ENCODE data around the gene CHIT1. TPM values are rescaled to one million over a fixed set of nuclear protein-coding genes. Genes with fewer than 3 reads are reported as not detected.

Gene CHIT1
- total RNA-seq, 2 donors from 2014 or later = 0.30 TPM; not detected in 1

DNA sequence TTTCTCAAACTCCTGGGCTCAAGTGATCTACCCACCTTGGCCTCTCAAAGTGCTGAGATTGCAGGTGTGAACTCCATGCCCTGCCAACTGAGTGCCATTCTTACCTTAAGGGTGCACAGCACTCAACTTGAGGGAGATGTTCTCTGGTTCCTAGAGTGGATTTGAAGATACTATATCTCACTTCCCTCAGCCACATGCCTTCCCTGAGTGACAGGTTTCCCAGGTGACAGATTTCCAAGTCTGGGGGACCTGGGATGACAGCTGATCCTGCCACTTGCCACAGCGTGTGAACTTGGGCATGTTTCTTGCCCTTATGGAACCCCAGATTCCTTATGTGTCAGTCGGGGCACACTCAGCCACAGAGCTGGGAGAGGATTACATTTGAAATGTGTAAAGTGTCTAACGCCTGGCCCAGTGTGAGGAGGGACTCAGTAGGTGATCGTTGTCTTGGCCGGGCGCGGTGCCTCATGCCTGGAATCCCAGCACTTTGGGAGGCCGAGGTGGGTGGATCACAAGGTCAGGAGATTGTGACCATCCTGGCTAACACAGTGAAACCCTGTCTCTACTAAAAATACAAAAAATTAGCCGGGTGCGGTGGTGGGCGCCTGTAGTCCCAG, 46.3 kb upstream of the CHIT1 start:
- no peak for DNase-seq
- Histone ChIP-seq H3K4me3 (no peak overlapping the region), H3K36me3 (no peaks in the 10 kb centered on the region), H3K9ac (ENCODE audit: low read depth in 2 of 2, low read length in 2 of 2) (no peak overlapping the region), H3K4me1 (peaks cover 3% of the 10 kb centered on the region), H3K27me3 (no peaks in the 10 kb centered on the region), H3K27ac (no peak overlapping the region), H3K9me3 (no peaks in the 10 kb centered on the region)
- intact Hi-C loops (cut with DNase I) = loop anchor here (2.0 kb wide), 1 partner anchor 167 kb away; no protein-coding TSS in a partner anchor
- TF ChIP-seq, protein P1, sequence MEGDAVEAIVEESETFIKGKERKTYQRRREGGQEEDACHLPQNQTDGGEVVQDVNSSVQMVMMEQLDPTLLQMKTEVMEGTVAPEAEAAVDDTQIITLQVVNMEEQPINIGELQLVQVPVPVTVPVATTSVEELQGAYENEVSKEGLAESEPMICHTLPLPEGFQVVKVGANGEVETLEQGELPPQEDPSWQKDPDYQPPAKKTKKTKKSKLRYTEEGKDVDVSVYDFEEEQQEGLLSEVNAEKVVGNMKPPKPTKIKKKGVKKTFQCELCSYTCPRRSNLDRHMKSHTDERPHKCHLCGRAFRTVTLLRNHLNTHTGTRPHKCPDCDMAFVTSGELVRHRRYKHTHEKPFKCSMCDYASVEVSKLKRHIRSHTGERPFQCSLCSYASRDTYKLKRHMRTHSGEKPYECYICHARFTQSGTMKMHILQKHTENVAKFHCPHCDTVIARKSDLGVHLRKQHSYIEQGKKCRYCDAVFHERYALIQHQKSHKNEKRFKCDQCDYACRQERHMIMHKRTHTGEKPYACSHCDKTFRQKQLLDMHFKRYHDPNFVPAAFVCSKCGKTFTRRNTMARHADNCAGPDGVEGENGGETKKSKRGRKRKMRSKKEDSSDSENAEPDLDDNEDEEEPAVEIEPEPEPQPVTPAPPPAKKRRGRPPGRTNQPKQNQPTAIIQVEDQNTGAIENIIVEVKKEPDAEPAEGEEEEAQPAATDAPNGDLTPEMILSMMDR (IDR thresholded peaks at IDR 0.05) = no peak

- intact Hi-C loops (cut with DNase I) = loop anchor here (2.0 to 5.0 kb wide), 2 partner anchors 33 to 168 kb away; partner anchors contain the start of gene BTG2
- Histone ChIP-seq H3K4me1 (peaks cover 3% of the 10 kb centered on the region), H3K27me3 (no peaks in the 10 kb centered on the region), H3K9ac (ENCODE audit: low read depth in 2 of 2, low read length in 2 of 2) (peak overlapping the region in 1 of 2 donors; percentile 52), H3K9me3 (no peaks in the 10 kb centered on the region), H3K36me3 (no peaks in the 10 kb centered on the region), H3K4me3 (no peak overlapping the region), H3K27ac (peak overlapping the region; percentile 58)
- DNase-seq = peak; percentile 28
- TF ChIP-seq, protein P1 (IDR thresholded peaks at IDR 0.05) = no peak
Observed at GRCh38 chr1:203274603-203275381, 45.3 kb upstream of the CHIT1 start.

- Histone ChIP-seq H3K4me3 (peak overlapping the region; percentile 24), H3K9ac (ENCODE audit: low read depth in 2 of 2, low read length in 2 of 2) (peak overlapping the region; percentile 52 to 66), H3K4me1 (peaks cover 3% of the 10 kb centered on the region), H3K36me3 (no peaks in the 10 kb centered on the region), H3K27me3 (no peaks in the 10 kb centered on the region), H3K9me3 (no peaks in the 10 kb centered on the region), H3K27ac (peak overlapping the region; percentile 58)
- intact Hi-C loops (cut with DNase I) = loop anchor here (2.0 to 5.0 kb wide), 3 partner anchors 33 to 169 kb away; partner anchors contain the start of gene BTG2
- DNase-seq = peak; percentile 52
- TF ChIP-seq, protein P1 (IDR thresholded peaks at IDR 0.05) = no peak
Observed at GRCh38 chr1:203273869-203274602, 44.6 kb upstream of the CHIT1 start.

DNA sequence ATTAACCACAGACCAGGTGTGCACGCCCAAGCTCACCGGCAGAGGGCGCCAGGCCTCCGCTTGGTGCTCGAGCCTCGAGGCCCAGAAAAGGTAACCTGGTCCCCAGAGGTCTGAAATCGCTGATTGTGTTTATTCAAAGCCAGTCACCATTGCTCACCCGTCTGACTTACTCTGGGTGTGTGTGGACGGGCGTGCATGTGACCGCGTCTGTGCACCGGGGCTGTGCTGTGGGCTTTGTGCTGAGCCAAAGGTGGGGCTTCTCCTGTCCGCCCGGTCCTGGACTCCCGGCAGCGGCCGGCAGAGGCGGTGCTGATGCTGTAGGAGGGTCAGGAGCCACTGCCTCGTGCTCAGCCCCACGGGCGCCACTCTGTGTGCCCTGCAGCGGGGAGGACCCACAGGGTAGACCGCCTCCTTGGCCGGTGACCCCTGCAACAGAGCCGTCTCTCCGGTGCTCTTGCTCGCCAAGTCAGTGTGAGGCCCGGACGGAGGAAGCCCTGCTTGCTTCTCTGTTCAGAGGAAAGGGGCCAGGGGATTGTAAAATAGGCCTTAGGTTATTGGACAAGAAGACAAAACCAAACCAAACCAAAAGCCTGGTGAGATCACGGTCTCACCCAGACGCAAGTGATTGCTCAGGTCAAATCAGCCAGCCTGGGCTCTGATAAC, 43.9 kb upstream of the CHIT1 start:
- no peaks in the 10 kb centered on the region for H3K4me1 ChIP-seq

More for the DNA sequence above, 43.9 kb upstream of the CHIT1 start:
- H3K27me3 ChIP-seq = no peaks in the 10 kb centered on the region
- H3K4me3 ChIP-seq = peak overlapping the region; percentile 24
- H3K27ac ChIP-seq = peak overlapping the region; percentile 58
- peak; percentile 93 for DNase-seq
- TF ChIP-seq, protein P1 (IDR thresholded peaks at IDR 0.05) = peak; percentile 92
- no peaks in the 10 kb centered on the region for H3K9me3 ChIP-seq
- no peaks in the 10 kb centered on the region for H3K36me3 ChIP-seq
- H3K9ac ChIP-seq (ENCODE audit: low read depth in 2 of 2, low read length in 2 of 2) = peak overlapping the region; percentile 52 to 66
- intact Hi-C loops (cut with DNase I) = loop anchor here (2.0 to 5.0 kb wide), 2 partner anchors 34 to 65 kb away; partner anchors contain the start of gene BTG2

Data from colonic mucosa (tissue), 4 donors.